Activated CD4-positive, alpha-beta T cell treated with anti-CD3 and anti-CD28 coated beads, Interleukin-2, Interleukin-6, amounts not matched to agents 100 ng/mL and 50 ng/mL, durations not matched to agents 16 hours and 8 hours (primary cell): ENCODE measurements around the gene TJP2.

Experiments
- DNase-seq: peaks from one replicate; pipeline ENCODE4 v3.0.0-alpha.2; 2020

TJP2 gene

GRCh38 chr9:69237702-69238295 is 63.7 kb downstream of the TJP2 start:
- DNase-seq, result no peak

DNA sequence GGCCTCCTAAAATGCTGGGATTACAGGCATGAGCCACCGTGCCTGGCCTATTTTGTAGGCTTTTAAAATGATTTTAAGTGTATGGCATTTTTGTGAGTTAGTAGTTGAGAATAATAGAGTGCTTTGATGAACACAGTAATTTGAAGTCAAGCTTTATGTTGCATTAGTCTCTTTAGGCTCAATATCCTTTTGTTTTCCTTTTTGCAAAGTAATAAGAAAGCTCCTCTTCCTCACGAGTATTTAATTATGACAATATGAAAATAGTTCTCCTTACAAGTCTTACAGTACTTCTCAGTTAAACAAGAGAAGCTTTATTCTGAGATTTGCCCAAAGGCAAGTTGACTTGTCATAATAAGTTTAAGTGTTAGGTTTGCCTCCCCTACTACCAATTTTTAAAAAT is 69.0 kb downstream of the TJP2 start:
- no peak for DNase-seq

DNA sequence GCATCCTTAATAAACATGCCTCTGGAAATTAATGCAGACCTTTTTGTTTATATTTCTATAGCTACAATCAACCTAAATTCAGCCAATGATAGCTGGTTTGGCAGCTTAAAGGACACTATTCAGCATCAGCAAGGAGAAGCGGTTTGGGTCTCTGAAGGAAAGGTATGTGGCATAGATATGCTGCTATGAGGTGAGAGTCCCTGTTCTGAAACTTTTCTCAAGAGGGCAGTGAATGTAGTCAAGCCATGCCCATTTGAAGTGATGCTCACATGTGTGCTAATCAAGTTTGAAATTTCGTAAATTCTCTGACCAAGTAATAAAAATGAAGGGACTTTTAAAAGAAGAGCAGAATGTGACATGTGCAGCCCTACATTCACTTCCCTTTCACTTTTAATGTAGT is 72.6 kb downstream of the TJP2 start:
- DNase-seq, result no peak

DNA sequence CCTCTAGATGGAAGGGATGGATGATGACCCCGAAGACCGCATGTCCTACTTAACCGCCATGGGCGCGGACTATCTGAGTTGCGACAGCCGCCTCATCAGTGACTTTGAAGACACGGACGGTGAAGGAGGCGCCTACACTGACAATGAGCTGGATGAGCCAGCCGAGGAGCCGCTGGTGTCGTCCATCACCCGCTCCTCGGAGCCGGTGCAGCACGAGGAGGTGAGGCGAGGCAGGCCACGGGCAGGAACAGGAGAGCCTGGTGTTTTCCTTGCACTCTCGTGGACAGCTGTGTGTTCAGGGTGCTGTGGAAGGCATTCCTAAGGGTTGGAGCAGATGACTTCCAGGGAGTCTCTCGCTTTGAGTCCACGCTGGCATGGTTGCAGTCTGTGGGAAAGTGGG is 73.9 kb downstream of the TJP2 start:
- no peak for DNase-seq

- no peak for DNase-seq
Measured at GRCh38 chr9:69249337-69249736, 75.3 kb downstream of the TJP2 start.

GRCh38 chr9:69250681-69251080 is 76.6 kb downstream of the TJP2 start:
- DNase-seq, result no peak

- no peak for DNase-seq
Measured at GRCh38 chr9:69252436-69252835, 78.4 kb downstream of the TJP2 start.

DNA sequence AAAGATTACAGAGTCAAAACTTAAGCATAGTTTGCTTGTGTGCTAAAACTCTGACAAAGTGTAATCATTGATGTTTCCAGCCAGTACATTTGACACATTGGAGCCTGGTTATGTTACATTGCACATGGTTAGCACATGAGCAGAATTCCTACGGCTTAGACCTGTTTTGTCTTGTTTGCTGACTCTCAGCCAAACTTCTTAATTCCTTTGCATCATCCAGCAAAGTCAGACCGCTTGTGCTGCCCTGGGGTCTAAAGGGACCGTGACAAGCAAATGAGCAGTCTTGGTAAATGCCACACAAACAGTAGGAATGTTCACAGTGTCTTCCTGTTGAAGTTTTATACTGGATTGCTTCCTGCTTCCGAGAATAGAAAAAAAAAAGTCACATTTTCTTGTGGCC is 79.0 kb downstream of the TJP2 start:
- DNase-seq, result no peak

- no peak for DNase-seq
Measured at GRCh38 chr9:69254223-69254622, 80.1 kb downstream of the TJP2 start.

GRCh38 chr9:69255591-69255990 is 81.5 kb downstream of the TJP2 start:
- DNase-seq, result no peak

DNA sequence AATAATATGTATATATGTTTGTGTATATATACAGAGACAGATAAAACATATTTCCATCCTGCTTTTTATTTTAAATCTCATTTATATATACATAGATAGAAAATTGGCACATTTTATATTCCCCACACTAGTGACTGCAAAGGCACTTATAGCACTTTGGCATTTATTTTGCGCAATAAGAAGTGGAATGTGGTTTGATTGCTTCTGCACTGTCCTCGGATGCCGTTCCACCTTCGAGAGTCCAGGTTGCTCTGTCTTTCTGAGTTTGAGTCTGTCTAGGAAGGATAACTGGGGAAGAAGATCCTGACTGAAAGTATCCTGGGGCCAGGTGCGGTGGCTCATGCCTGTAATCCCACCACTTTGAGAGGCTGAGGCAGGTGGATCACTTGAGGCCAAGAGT is 84.5 kb downstream of the TJP2 start:
- no peak for DNase-seq

DNA sequence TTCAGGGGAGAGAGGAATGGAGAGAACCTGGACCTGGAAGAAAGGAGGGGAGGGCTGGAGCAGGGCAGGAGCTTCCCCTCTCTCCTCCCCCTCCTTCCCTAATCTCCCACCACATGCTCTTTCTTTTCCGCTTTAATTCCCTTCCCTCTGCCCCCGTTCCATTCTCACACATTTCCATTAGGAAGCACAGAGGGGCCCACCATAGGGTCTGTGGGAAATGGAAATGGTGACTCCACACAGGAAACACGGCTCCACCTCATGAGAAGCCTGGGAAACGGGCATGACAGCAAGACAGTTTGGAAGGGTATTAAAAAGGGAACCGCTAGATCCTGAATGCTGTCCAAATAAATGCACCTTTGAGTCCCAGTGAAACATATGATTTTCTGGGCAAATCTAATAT is 86.1 kb downstream of the TJP2 start:
- no peak for DNase-seq

GRCh38 chr9:69261636-69262035 is 87.6 kb downstream of the TJP2 start:
- no peak for DNase-seq

DNA sequence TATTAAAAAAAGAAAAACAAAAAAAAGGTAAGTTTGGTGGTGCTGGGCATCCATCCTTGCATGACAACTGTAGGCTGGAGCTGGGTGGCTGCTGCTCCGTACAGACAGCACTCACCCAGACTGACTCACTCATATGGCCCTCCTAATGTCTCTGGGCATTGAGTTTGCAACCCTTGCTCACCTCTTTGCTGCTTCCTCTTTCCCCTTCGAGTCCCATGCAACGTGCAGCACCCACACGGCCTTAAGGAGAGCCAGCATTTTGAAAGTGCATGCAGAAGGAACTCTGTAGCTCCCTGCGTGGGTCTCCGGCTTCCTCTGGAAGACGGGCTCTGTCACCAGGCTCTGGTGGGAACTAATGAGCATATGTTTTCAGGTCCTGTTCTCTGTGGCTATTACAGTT is 90.4 kb downstream of the TJP2 start:
- DNase-seq, result no peak

DNA sequence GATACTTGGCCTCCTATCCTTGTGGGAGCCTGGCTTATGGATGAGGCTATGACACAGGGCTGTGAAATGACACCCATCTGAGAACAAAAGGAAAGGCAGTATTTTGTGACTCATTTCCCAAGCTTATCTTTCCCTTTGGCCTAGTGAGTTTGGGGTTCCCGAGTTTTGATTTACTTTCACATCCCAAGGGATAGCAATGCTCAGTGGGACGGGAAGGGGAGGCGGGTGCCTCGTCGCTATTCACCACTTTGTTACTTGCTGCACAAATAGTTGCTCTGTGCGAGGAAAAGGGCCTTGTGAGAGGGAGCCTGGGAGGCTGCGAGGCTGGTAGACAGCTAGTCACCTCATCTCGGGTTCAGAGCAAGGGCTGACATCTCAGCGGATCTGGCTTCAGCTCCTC is 91.8 kb downstream of the TJP2 start:
- DNase-seq, result no peak

DNA sequence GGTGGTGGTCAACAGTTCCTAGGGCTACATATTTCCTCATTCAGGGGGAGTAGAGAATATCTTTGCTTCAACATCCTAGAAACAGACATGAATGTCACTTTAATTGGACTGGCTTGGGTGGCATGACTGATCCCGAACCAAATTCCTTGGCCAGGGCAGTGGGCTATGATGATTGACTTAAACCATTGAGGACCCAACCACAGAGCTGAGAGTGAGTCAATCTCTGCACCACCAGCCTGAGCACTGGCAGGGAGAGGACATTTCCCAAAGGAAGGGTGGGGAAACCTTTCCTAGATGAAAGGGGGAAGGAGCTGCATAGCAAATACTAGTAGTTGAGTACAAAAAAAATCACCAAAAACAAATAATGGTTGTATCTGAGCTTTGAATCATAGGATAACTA is 98.1 kb downstream of the TJP2 start:
- DNase-seq, result no peak

- DNase-seq, result no peak
Measured at GRCh38 chr9:69273161-69273560, 99.1 kb downstream of the TJP2 start.

DNA sequence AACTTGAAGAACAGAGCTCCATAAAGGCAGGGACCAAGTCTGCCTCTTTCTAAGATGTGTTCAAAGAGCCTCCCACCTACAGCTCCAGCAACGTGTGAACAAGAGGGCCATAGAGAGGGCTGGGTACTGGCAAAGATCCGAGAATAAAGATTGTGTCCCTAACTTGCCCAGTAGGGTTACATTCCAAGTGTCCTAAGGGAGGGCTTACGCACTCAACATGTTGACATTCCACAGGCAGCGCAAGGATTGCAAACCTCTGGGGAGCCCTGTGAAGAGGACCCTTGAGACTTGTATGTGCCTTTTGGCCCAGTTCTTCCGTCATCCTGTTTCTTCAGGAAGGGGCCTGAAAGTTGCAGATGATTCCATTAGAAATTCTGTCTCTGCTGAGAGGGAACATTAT is 102.7 kb downstream of the TJP2 start:
- no peak for DNase-seq

GRCh38 chr9:69279084-69279731 is 105.1 kb downstream of the TJP2 start:
- peak; percentile 58 for DNase-seq

DNA sequence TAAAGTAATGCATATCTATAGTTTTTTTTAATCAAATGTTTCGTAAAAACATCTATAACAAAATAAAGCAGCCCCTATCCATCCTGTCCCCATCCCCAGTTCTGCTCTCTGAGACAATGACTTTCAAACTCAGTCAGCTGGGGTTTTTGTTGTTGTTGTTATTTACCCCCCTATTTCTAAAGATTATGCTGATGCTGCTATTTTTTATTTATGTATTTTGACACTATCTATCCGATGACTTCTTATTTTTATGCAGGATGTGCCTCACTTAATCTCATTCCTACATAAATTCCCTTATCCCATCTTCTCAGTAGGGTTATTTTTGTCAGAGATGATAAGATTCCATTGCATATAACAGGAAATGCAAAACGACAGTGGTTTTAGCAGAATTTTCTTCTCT is 105.7 kb downstream of the TJP2 start:
- no peak for DNase-seq

GRCh38 chr9:69283003-69283402 is 108.9 kb downstream of the TJP2 start:
- DNase-seq, result no peak

GRCh38 chr9:69292078-69292477 is 118.0 kb downstream of the TJP2 start:
- DNase-seq, result no peak

GRCh38 chr9:69293156-69293555 is 119.1 kb downstream of the TJP2 start:
- no peak for DNase-seq

DNA sequence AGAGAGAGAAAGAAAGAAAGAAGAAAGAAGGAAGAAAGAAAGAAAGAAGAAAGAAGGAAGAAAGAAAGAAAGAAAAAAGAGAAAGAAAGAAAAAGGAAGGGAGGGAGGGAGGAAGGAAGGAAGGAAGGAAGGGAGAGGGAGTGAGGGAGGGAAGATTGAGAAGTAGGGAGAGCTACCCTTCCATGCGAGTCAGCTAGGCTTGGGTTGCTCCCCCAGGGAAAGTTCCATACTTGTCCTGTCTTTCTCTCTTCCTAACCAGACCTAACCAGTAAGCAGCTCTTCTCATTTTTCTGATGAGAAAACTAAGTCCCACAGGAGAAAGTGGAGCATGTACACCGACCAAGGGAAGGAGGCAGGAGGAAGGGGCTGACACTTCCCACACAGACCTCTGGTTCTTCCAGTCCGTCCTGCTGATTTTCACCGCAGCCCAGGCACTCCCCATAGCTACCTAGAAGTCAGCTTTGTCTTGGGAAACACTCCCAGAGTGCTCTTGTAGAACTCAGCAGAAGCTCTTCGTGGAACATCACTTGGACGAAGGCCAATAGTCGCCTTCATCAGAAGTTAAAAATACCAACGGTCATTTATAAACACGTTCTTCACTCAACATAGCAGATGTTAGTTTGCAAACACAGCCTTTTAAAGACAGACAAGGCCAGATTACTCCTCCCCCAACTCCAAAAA is 121.9 kb downstream of the TJP2 start:
- DNase-seq, result no peak
